ENCODE data around the gene GPRIN1.

The GPRIN1 gene

GRCh38 chr5:176609724-176610434, at the start of gene GPRIN1:
Gene GPRIN1 (minus strand): TSS chr5:176610156. CDS start chr5:176599834, 10,322 bp downstream.
- H3K9me3 ChIP-seq (ENCODE audit: insufficient read depth, low read length): no peaks in the 10 kb centered on the region
- H3K27ac ChIP-seq (ENCODE audit: low read depth, low read length): no peak within 1 kb of the TSS
- H3F3A ChIP-seq (ENCODE audit: insufficient read depth): 0 out of 2 replicates have a peak, but pooled peaks cover 3% of the 10 kb centered on the region
- peak within 1 kb of the TSS; percentile 78 for H3K4me3 ChIP-seq (ENCODE audit: insufficient read depth, low read length, poor library complexity, severe bottlenecking)
- TF ChIP-seq EZH2phosphoT487 (conservative IDR thresholded peaks at IDR 0.05; ENCODE audit: low read length) (no peak), CTCF (IDR thresholded peaks at IDR 0.05; ENCODE audit: insufficient read depth, low read length, poor library complexity, severe bottlenecking) (peak; percentile 9)
- H2AFZ ChIP-seq (ENCODE audit: low read depth, low read length, severe bottlenecking): peak within 1 kb of the TSS; percentile 90
- peak within 1 kb of the TSS; percentile 67 for H3K9ac ChIP-seq (ENCODE audit: low read length)
- H3K4me2 ChIP-seq (ENCODE audit: low read depth, low read length, poor library complexity, severe bottlenecking): peak within 1 kb of the TSS; percentile 73
- H3K9me2 ChIP-seq (replicated peaks; ENCODE audit: insufficient read depth, low read length): no peaks in the 10 kb centered on the region
- no peaks in the 10 kb centered on the region for H3K79me2 ChIP-seq (ENCODE audit: insufficient read depth, low read length)
- no peaks in the 10 kb centered on the region for H3K36me3 ChIP-seq (ENCODE audit: low read length)
- no peaks in the 10 kb centered on the region for H3K27me3 ChIP-seq (ENCODE audit: low read length)
- H4K20me1 ChIP-seq (ENCODE audit: low read depth, low read length): no peaks in the 10 kb centered on the region

- H3F3A ChIP-seq (ENCODE audit: insufficient read depth): no peaks in the 10 kb centered on the region
- no peak overlapping the region for H3K27ac ChIP-seq (ENCODE audit: low read depth, low read length)
- H3K4me3 ChIP-seq (ENCODE audit: insufficient read depth, low read length, poor library complexity, severe bottlenecking): no peak overlapping the region
- H3K4me2 ChIP-seq (ENCODE audit: low read depth, low read length, poor library complexity, severe bottlenecking): no peak overlapping the region
- no peaks in the 10 kb centered on the region for H3K9me2 ChIP-seq (replicated peaks; ENCODE audit: insufficient read depth, low read length)
- no peaks in the 10 kb centered on the region for H3K27me3 ChIP-seq (ENCODE audit: low read length)
- H4K20me1 ChIP-seq (ENCODE audit: low read depth, low read length): no peaks in the 10 kb centered on the region
- H3K79me2 ChIP-seq (ENCODE audit: insufficient read depth, low read length): no peaks in the 10 kb centered on the region
- TF ChIP-seq EZH2phosphoT487 (conservative IDR thresholded peaks at IDR 0.05; ENCODE audit: low read length) (no peak), CTCF (IDR thresholded peaks at IDR 0.05; ENCODE audit: insufficient read depth, low read length, poor library complexity, severe bottlenecking) (no peak)
- no peaks in the 10 kb centered on the region for H3K36me3 ChIP-seq (ENCODE audit: low read length)
- H3K9ac ChIP-seq (ENCODE audit: low read length): no peak overlapping the region
- H2AFZ ChIP-seq (ENCODE audit: low read depth, low read length, severe bottlenecking): no peak overlapping the region
- no peaks in the 10 kb centered on the region for H3K9me3 ChIP-seq (ENCODE audit: insufficient read depth, low read length)
Measured at GRCh38 chr5:176659512-176659839, 49.5 kb upstream of the GPRIN1 start.

- Histone ChIP-seq H3K79me2 (ENCODE audit: insufficient read depth, low read length) (no peaks in the 10 kb centered on the region), H4K20me1 (ENCODE audit: low read depth, low read length) (no peaks in the 10 kb centered on the region), H2AFZ (ENCODE audit: low read depth, low read length, severe bottlenecking) (no peak overlapping the region), H3K9me3 (ENCODE audit: insufficient read depth, low read length) (no peaks in the 10 kb centered on the region), H3K9me2 (replicated peaks; ENCODE audit: insufficient read depth, low read length) (no peaks in the 10 kb centered on the region), H3K4me3 (ENCODE audit: insufficient read depth, low read length, poor library complexity, severe bottlenecking) (no peak overlapping the region), H3K27me3 (ENCODE audit: low read length) (no peaks in the 10 kb centered on the region), H3K4me2 (ENCODE audit: low read depth, low read length, poor library complexity, severe bottlenecking) (no peak overlapping the region), H3K36me3 (ENCODE audit: low read length) (no peaks in the 10 kb centered on the region), H3F3A (ENCODE audit: insufficient read depth) (no peaks in the 10 kb centered on the region), H3K27ac (ENCODE audit: low read depth, low read length) (no peak overlapping the region), H3K9ac (ENCODE audit: low read length) (no peak overlapping the region)
- TF ChIP-seq EZH2phosphoT487 (conservative IDR thresholded peaks at IDR 0.05; ENCODE audit: low read length) (no peak), CTCF (IDR thresholded peaks at IDR 0.05; ENCODE audit: insufficient read depth, low read length, poor library complexity, severe bottlenecking) (no peak)
Measured at GRCh38 chr5:176658817-176659511, 49.0 kb upstream of the GPRIN1 start.

Measured in SU-DHL-6 (cell line).